HepG2 (cell line): ENCODE data around the gene TMEM190.

ENCODE experiments used
- CEBPB ChIP-seq: IDR thresholded peaks from 2 replicates; pipeline ENCODE4 v1.6.1; 2011; ENCODE audit warnings: low read depth, low read length, improper control_type of control experiment, borderline replicate concordance
- EZH2 ChIP-seq: conservative IDR thresholded peaks from 2 replicates; pipeline ENCODE4 v1.6.1; 2012; ENCODE audit warnings: mild to moderate bottlenecking, low read depth, low read length, moderate library complexity
- GZF1 ChIP-seq: sonication (generic); formaldehyde crosslinking; IDR thresholded peaks from 2 replicates; pipeline ENCODE4 v1.5.1; 2020; ENCODE audit warnings: mild to moderate bottlenecking, missing genetic modification reagents
- NR0B2 ChIP-seq: sonication (generic); formaldehyde crosslinking; IDR thresholded peaks from 2 replicates; pipeline ENCODE4 v1.4.0; 2020; ENCODE audit warnings: mild to moderate bottlenecking, missing genetic modification reagents
- PHF21A ChIP-seq: sonication (generic); formaldehyde crosslinking; IDR thresholded peaks from 2 replicates; pipeline ENCODE4 v1.5.0; 2020; ENCODE audit warnings: mild to moderate bottlenecking, missing genetic modification reagents

- TF ChIP-seq NR0B2 (CRISPR knock-in tag) (no peak), CEBPB (no peak), PHF21A (CRISPR knock-in tag) (no peak), EZH2 (no peak), GZF1 (CRISPR knock-in tag) (no peak)
These were observed 25.9 kb upstream of the TMEM190 start for GRCh38 chr19:55350620-55351315.
